ENCODE data around the gene GJD3.

GJD3 gene

GRCh38 chr17:40352237-40352778 is 12.2 kb downstream of the GJD3 start:
- no peak for DNase-seq (ENCODE audit: low read depth in 2 of 2)

- DNase-seq (ENCODE audit: low read depth in 2 of 2) = no peak
Observed at GRCh38 chr17:40351359-40352236, 12.9 kb downstream of the GJD3 start.

GRCh38 chr17:40350689-40351358 is 13.7 kb downstream of the GJD3 start:
- no peak for DNase-seq (ENCODE audit: low read depth in 2 of 2)

- no peak for DNase-seq (ENCODE audit: low read depth in 2 of 2)
Observed at GRCh38 chr17:40349895-40350688, 14.4 kb downstream of the GJD3 start.

- no peak for DNase-seq (ENCODE audit: low read depth in 2 of 2)
Observed at GRCh38 chr17:40349477-40349894, 15.1 kb downstream of the GJD3 start.

GRCh38 chr17:40348562-40349476 is 15.7 kb downstream of the GJD3 start:
- DNase-seq (ENCODE audit: low read depth in 2 of 2) = no peak

GRCh38 chr17:40348136-40348504 is 16.4 kb downstream of the GJD3 start:
- DNase-seq (ENCODE audit: low read depth in 2 of 2) = no peak

GRCh38 chr17:40347319-40348135 is 17.0 kb downstream of the GJD3 start:
- no peak for DNase-seq (ENCODE audit: low read depth in 2 of 2)

GRCh38 chr17:40346765-40347158 is 17.8 kb downstream of the GJD3 start:
- DNase-seq (ENCODE audit: low read depth in 2 of 2) = no peak

GRCh38 chr17:40345994-40346764 is 18.4 kb downstream of the GJD3 start:
- no peak for DNase-seq (ENCODE audit: low read depth in 2 of 2)

- DNase-seq (ENCODE audit: low read depth in 2 of 2) = peak in 1 of 2 experiments; percentile 59
Observed at GRCh38 chr17:40345161-40345993, 19.2 kb downstream of the GJD3 start.

GRCh38 chr17:40344421-40345160 is 19.9 kb downstream of the GJD3 start:
- DNase-seq (ENCODE audit: low read depth in 2 of 2) = no peak

- DNase-seq (ENCODE audit: low read depth in 2 of 2) = no peak
Observed at GRCh38 chr17:40343219-40344119, 21.1 kb downstream of the GJD3 start.

- no peak for DNase-seq (ENCODE audit: low read depth in 2 of 2)
Observed at GRCh38 chr17:40342504-40343218, 21.9 kb downstream of the GJD3 start.

- DNase-seq (ENCODE audit: low read depth in 2 of 2) = no peak
Observed at GRCh38 chr17:40341808-40342503, 22.6 kb downstream of the GJD3 start.

All from fibroblast of skin of left biceps (primary cell).